ENCODE results near the gene FAM174C.

Gene FAM174C

GRCh38 chr19:1274852-1275259 lies 474 bp upstream of the FAM174C start (continued):
- TF ChIP-seq ZNF704 (tag by site-specific recombination; IDR thresholded peaks at IDR 0.05) (no peak), ZNF596 (tag by site-specific recombination; IDR thresholded peaks at IDR 0.05) (0 out of 2 replicates have a peak, but pooled peaks have one; percentile 3), YY1 (tag by site-specific recombination; IDR thresholded peaks at IDR 0.05) (no peak; the same call in none of the 2 replicates), ZNF146 (tag by site-specific recombination; IDR thresholded peaks at IDR 0.05) (peak; percentile 40; the same call in 1 of the 2 replicates), ZBTB11 (tag by site-specific recombination; conservative IDR thresholded peaks at IDR 0.05; ENCODE audit: low read depth) (0 out of 2 replicates have a peak, but pooled peaks have one; percentile 33), ZNF513 (tag by site-specific recombination; IDR thresholded peaks at IDR 0.05) (no peak), ZSCAN16 (tag by site-specific recombination; IDR thresholded peaks at IDR 0.05) (0 out of 2 replicates have a peak, but pooled peaks have one; percentile 36), ZNF169 (tag by site-specific recombination; IDR thresholded peaks at IDR 0.05) (no peak), RBAK (tag by site-specific recombination; IDR thresholded peaks at IDR 0.05) (no peak), ZNF426 (tag by site-specific recombination; IDR thresholded peaks at IDR 0.05) (no peak), MYNN (tag by site-specific recombination; IDR thresholded peaks at IDR 0.05; ENCODE audit: borderline replicate concordance) (no peak), ZNF48 (tag by site-specific recombination; IDR thresholded peaks at IDR 0.05) (no peak), ZNF362 (tag by site-specific recombination; IDR thresholded peaks at IDR 0.05) (no peak), ZBTB1 (tag by site-specific recombination; IDR thresholded peaks at IDR 0.05) (peak; percentile 61; the same call in 1 of the 2 replicates), ZNF133 (tag by site-specific recombination; IDR thresholded peaks at IDR 0.05) (no peak), ZNF391 (tag by site-specific recombination; IDR thresholded peaks at IDR 0.05; ENCODE audit: borderline replicate concordance, low read depth) (no peak), ZNF660 (tag by site-specific recombination; IDR thresholded peaks at IDR 0.05) (no peak; the same call in 1 of the 2 replicates), ZNF24 (tag by site-specific recombination; IDR thresholded peaks at IDR 0.05) (peak; percentile 80), ZNF626 (tag by site-specific recombination; IDR thresholded peaks at IDR 0.05) (no peak), ZNF112 (tag by site-specific recombination; IDR thresholded peaks at IDR 0.05) (no peak), ZNF473 (tag by site-specific recombination; IDR thresholded peaks at IDR 0.05) (peak; percentile 48; the same call in 1 of the 2 replicates), ZSCAN30 (tag by site-specific recombination; IDR thresholded peaks at IDR 0.05) (no peak), SP2 (tag by site-specific recombination; IDR thresholded peaks at IDR 0.05) (peak; percentile 33; the same call in 1 of the 2 replicates), SETDB1 (IDR thresholded peaks at IDR 0.05; ENCODE audit: insufficient read length, low read length) (no peak), ZNF394 (tag by site-specific recombination; IDR thresholded peaks at IDR 0.05; ENCODE audit: borderline replicate concordance) (peak; percentile 71; the same call in 1 of the 2 replicates), KLF8 (tag by site-specific recombination; IDR thresholded peaks at IDR 0.05) (peak; percentile 91; the same call in 1 of the 2 replicates), ZNF350 (tag by site-specific recombination; IDR thresholded peaks at IDR 0.05) (no peak), ZFP37 (tag by site-specific recombination; IDR thresholded peaks at IDR 0.05) (peak; percentile 86), AEBP2 (tag by site-specific recombination; IDR thresholded peaks at IDR 0.05; ENCODE audit: borderline replicate concordance) (no peak), BCL11A (tag by site-specific recombination; IDR thresholded peaks at IDR 0.05; ENCODE audit: low read depth) (peak; percentile 82; the same call in 1 of the 2 replicates), ZNF404 (tag by site-specific recombination; IDR thresholded peaks at IDR 0.05) (no peak), ZBTB21 (tag by site-specific recombination; IDR thresholded peaks at IDR 0.05) (no peak; the same call in 1 of the 2 replicates)
